NCI-H2171 (cell line): Measurements from ENCODE around the gene GRK3.
"Not testable (repeated sequence)": the region's sequence is repeated elsewhere in the genome, so short reads cannot be mapped to it uniquely, and the experiment has no call there.

Source experiments
- DNase-seq: peaks from one replicate; lab custom pipeline; 2025; lab: John Stamatoyannopoulos, UW

The GRK3 gene

GRCh38 chr22:25564320-25564978 lies at the start of gene GRK3:
Gene GRK3, plus strand, starts transcription at chr22:25564675. Its CDS starts 366 bp downstream, at chr22:25565041.
- DNase-seq, result peak; percentile 73

GRCh38 chr22:25518000-25518663 lies 46.3 kb upstream of the GRK3 start:
- no peak for DNase-seq

- DNase-seq, result no peak
Observed at GRCh38 chr22:25525376-25525775, 39.1 kb upstream of the GRK3 start.

GRCh38 chr22:25525804-25526584 lies 38.5 kb upstream of the GRK3 start:
- DNase-seq, result not testable (repeated sequence)

GRCh38 chr22:25527016-25527415 lies 37.5 kb upstream of the GRK3 start:
- DNase-seq, result not testable (repeated sequence)

- DNase-seq, result not testable (repeated sequence)
Observed at GRCh38 chr22:25528068-25528467, 36.4 kb upstream of the GRK3 start.

GRCh38 chr22:25529059-25529458 lies 35.4 kb upstream of the GRK3 start:
- DNase-seq, result not testable (repeated sequence)

- not testable (repeated sequence) for DNase-seq
Observed at GRCh38 chr22:25529541-25530137, 34.8 kb upstream of the GRK3 start.

- DNase-seq, result not testable (repeated sequence)
Observed at GRCh38 chr22:25531677-25532076, 32.8 kb upstream of the GRK3 start.

GRCh38 chr22:25534724-25535123 lies 29.8 kb upstream of the GRK3 start:
- DNase-seq, result no peak

GRCh38 chr22:25536589-25536988 lies 27.9 kb upstream of the GRK3 start:
- DNase-seq, result no peak

- DNase-seq, result no peak
Observed at GRCh38 chr22:25540166-25540907, 24.1 kb upstream of the GRK3 start.

GRCh38 chr22:25540908-25541660 lies 23.4 kb upstream of the GRK3 start:
- no peak for DNase-seq

- no peak for DNase-seq
Observed at GRCh38 chr22:25542191-25542590, 22.3 kb upstream of the GRK3 start.

- DNase-seq, result no peak
Observed at GRCh38 chr22:25542720-25543402, 21.6 kb upstream of the GRK3 start.

- no peak for DNase-seq
Observed at GRCh38 chr22:25545146-25545545, 19.3 kb upstream of the GRK3 start.

- no peak for DNase-seq
Observed at GRCh38 chr22:25545672-25546071, 18.8 kb upstream of the GRK3 start.

- no peak for DNase-seq
Observed at GRCh38 chr22:25546242-25546641, 18.2 kb upstream of the GRK3 start.

GRCh38 chr22:25546751-25547150 lies 17.7 kb upstream of the GRK3 start:
- no peak for DNase-seq

GRCh38 chr22:25548866-25549464 lies 15.5 kb upstream of the GRK3 start:
- no peak for DNase-seq
